ENCODE data around the gene GLDC. TPM values are rescaled to one million over a fixed set of nuclear protein-coding genes. Genes with fewer than 3 reads are reported as not detected.

The GLDC gene
- total and polyA plus RNA-seq, 10 of the 15 experiments (the other 5 are each of a cell fraction or from before 2014, with no cell fraction given), result 33.1 to 165 (median 114) TPM

DNA sequence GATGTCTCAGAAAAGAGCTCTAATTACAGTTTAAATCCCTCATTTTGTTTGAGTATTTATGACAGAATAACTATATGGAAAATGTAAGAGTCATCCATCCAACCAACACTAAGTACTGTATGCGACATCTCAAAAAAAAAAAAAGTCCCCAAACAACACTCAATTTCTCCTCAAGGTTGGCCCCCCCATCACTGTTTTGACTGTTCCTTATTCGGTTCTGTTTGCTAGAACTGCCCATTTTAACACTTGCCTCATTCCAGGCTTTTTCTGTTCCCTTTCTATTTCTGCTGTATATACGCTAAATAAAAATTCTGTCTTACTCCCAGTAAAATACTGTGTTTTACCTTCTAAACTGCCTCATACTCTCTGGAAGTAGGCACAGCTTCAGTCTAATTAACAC is 25.2 kb downstream of the GLDC start (continued):
- TF ChIP-seq, protein P1, sequence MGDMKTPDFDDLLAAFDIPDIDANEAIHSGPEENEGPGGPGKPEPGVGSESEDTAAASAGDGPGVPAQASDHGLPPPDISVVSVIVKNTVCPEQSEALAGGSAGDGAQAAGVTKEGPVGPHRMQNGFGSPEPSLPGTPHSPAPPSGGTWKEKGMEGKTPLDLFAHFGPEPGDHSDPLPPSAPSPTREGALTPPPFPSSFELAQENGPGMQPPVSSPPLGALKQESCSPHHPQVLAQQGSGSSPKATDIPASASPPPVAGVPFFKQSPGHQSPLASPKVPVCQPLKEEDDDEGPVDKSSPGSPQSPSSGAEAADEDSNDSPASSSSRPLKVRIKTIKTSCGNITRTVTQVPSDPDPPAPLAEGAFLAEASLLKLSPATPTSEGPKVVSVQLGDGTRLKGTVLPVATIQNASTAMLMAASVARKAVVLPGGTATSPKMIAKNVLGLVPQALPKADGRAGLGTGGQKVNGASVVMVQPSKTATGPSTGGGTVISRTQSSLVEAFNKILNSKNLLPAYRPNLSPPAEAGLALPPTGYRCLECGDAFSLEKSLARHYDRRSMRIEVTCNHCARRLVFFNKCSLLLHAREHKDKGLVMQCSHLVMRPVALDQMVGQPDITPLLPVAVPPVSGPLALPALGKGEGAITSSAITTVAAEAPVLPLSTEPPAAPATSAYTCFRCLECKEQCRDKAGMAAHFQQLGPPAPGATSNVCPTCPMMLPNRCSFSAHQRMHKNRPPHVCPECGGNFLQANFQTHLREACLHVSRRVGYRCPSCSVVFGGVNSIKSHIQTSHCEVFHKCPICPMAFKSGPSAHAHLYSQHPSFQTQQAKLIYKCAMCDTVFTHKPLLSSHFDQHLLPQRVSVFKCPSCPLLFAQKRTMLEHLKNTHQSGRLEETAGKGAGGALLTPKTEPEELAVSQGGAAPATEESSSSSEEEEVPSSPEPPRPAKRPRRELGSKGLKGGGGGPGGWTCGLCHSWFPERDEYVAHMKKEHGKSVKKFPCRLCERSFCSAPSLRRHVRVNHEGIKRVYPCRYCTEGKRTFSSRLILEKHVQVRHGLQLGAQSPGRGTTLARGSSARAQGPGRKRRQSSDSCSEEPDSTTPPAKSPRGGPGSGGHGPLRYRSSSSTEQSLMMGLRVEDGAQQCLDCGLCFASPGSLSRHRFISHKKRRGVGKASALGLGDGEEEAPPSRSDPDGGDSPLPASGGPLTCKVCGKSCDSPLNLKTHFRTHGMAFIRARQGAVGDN (IDR thresholded peaks at IDR 0.05), result no peak
- TF ChIP-seq EZH2 (IDR thresholded peaks at IDR 0.05; ENCODE audit: borderline replicate concordance, control insufficient read depth, low read depth, low read length) (no peak), FOS (IDR thresholded peaks at IDR 0.05; ENCODE audit: borderline replicate concordance, extremely low read depth, insufficient read length) (no peak), TCF7 (IDR thresholded peaks at IDR 0.05; ENCODE audit: borderline replicate concordance) (no peak), NR2C1 (IDR thresholded peaks at IDR 0.05) (no peak), SUZ12 (IDR thresholded peaks at IDR 0.05; ENCODE audit: unreplicated experiment) (no peak), JUND (IDR thresholded peaks at IDR 0.05; ENCODE audit: low read depth, low read length) (0 out of 2 replicates have a peak, but pooled peaks have one; percentile 15), NFIC (IDR thresholded peaks at IDR 0.05; ENCODE audit: low read depth, low read length) (peak; percentile 30; the same call in 1 of the 2 replicates), MYB (IDR thresholded peaks at IDR 0.05; ENCODE audit: borderline replicate concordance, low read depth, low read length) (no peak), EP300 (IDR thresholded peaks at IDR 0.05; ENCODE audit: borderline replicate concordance in 1 of 2, control insufficient read depth in 1 of 2, low read depth in 2 of 2, low read length in 2 of 2) (no peak), JUNB (IDR thresholded peaks at IDR 0.05) (peak; percentile 11; the same call in 1 of the 2 replicates), CHD1 (IDR thresholded peaks at IDR 0.05; ENCODE audit: low read depth, low read length) (no peak), POLR2AphosphoS5 (IDR thresholded peaks at IDR 0.05; ENCODE audit: low read length) (no peak), YBX1 (IDR thresholded peaks at IDR 0.05) (no peak)
- TF ChIP-seq, protein P2, sequence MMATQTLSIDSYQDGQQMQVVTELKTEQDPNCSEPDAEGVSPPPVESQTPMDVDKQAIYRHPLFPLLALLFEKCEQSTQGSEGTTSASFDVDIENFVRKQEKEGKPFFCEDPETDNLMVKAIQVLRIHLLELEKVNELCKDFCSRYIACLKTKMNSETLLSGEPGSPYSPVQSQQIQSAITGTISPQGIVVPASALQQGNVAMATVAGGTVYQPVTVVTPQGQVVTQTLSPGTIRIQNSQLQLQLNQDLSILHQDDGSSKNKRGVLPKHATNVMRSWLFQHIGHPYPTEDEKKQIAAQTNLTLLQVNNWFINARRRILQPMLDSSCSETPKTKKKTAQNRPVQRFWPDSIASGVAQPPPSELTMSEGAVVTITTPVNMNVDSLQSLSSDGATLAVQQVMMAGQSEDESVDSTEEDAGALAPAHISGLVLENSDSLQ (IDR thresholded peaks at IDR 0.05), result no peak
- TF ChIP-seq, protein P3, sequence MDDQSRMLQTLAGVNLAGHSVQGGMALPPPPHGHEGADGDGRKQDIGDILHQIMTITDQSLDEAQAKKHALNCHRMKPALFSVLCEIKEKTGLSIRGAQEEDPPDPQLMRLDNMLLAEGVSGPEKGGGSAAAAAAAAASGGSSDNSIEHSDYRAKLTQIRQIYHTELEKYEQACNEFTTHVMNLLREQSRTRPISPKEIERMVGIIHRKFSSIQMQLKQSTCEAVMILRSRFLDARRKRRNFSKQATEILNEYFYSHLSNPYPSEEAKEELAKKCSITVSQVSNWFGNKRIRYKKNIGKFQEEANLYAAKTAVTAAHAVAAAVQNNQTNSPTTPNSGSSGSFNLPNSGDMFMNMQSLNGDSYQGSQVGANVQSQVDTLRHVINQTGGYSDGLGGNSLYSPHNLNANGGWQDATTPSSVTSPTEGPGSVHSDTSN (IDR thresholded peaks at IDR 0.05; ENCODE audit: insufficient replicate concordance, low read depth, low read length), result no peak
- TF ChIP-seq, protein P4, sequence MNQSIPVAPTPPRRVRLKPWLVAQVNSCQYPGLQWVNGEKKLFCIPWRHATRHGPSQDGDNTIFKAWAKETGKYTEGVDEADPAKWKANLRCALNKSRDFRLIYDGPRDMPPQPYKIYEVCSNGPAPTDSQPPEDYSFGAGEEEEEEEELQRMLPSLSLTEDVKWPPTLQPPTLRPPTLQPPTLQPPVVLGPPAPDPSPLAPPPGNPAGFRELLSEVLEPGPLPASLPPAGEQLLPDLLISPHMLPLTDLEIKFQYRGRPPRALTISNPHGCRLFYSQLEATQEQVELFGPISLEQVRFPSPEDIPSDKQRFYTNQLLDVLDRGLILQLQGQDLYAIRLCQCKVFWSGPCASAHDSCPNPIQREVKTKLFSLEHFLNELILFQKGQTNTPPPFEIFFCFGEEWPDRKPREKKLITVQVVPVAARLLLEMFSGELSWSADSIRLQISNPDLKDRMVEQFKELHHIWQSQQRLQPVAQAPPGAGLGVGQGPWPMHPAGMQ (IDR thresholded peaks at IDR 0.05; ENCODE audit: borderline replicate concordance), result no peak
- TF ChIP-seq, protein P5, sequence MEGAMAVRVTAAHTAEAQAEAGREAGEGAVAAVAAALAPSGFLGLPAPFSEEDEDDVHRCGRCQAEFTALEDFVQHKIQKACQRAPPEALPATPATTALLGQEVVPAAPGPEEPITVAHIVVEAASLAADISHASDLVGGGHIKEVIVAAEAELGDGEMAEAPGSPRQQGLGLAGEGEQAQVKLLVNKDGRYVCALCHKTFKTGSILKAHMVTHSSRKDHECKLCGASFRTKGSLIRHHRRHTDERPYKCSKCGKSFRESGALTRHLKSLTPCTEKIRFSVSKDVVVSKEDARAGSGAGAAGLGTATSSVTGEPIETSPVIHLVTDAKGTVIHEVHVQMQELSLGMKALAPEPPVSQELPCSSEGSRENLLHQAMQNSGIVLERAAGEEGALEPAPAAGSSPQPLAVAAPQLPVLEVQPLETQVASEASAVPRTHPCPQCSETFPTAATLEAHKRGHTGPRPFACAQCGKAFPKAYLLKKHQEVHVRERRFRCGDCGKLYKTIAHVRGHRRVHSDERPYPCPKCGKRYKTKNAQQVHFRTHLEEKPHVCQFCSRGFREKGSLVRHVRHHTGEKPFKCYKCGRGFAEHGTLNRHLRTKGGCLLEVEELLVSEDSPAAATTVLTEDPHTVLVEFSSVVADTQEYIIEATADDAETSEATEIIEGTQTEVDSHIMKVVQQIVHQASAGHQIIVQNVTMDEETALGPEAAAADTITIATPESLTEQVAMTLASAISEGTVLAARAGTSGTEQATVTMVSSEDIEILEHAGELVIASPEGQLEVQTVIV (IDR thresholded peaks at IDR 0.05; ENCODE audit: borderline replicate concordance, partially characterized antibody), result no peak
- TF ChIP-seq, protein P6, sequence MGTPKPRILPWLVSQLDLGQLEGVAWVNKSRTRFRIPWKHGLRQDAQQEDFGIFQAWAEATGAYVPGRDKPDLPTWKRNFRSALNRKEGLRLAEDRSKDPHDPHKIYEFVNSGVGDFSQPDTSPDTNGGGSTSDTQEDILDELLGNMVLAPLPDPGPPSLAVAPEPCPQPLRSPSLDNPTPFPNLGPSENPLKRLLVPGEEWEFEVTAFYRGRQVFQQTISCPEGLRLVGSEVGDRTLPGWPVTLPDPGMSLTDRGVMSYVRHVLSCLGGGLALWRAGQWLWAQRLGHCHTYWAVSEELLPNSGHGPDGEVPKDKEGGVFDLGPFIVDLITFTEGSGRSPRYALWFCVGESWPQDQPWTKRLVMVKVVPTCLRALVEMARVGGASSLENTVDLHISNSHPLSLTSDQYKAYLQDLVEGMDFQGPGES (IDR thresholded peaks at IDR 0.05), result no peak

All from GM12878 (cell line).